KMS-11 (cell line): ENCODE measurements around the gene SETD4.
A peak's percentile ranks its signal among the peaks of the same experiment; 100 is the strongest.
"Not testable (repeated sequence)": the region's sequence is repeated elsewhere in the genome, so short reads cannot be mapped to it uniquely, and the experiment has no call there.

Source experiments
- H2AFZ ChIP-seq: fragments of 200-600 bp; sonication (generic); 2 replicates; pipeline ENCODE4 v1.6.1; 2016; ENCODE audit warnings: antibody characterized with exemption, mixed run types, low read depth
- H3K27ac ChIP-seq: fragments of 200-600 bp; sonication (generic); 2 replicates; pipeline ENCODE4 v1.6.1; 2016; ENCODE audit warnings: mild to moderate bottlenecking, mixed run types
- H3K27me3 ChIP-seq: fragments of 200-600 bp; sonication (generic); 2 replicates; pipeline ENCODE4 v1.6.1; 2017; ENCODE audit warnings: mild to moderate bottlenecking, low read depth, mixed run types, moderate library complexity; ENCODE audit not compliant: insufficient read depth
- H3K36me3 ChIP-seq: fragments of 200-600 bp; sonication (generic); 2 replicates; pipeline ENCODE4 v1.6.1; 2017; ENCODE audit warnings: mild to moderate bottlenecking, mixed run types; ENCODE audit not compliant: insufficient read depth
- H3K4me1 ChIP-seq: fragments of 200-600 bp; sonication (generic); 2 replicates; pipeline ENCODE4 v1.6.1; 2016; ENCODE audit warnings: mild to moderate bottlenecking, low read depth, mixed run types; ENCODE audit not compliant: poor library complexity, severe bottlenecking
- H3K4me2 ChIP-seq: fragments of 200-600 bp; sonication (generic); 2 replicates; pipeline ENCODE4 v1.7.0; 2016; ENCODE audit warnings: mild to moderate bottlenecking, mixed run types
- H3K4me3 ChIP-seq: fragments of 200-600 bp; sonication (generic); IDR thresholded peaks from 2 replicates; pipeline ENCODE4 v1.6.1; 2017; ENCODE audit warnings: low read depth, low read length, mixed read lengths; ENCODE audit not compliant: insufficient read depth
- H3K79me2 ChIP-seq: fragments of 200-600 bp; sonication (generic); 2 replicates; pipeline ENCODE4 v1.6.1; 2016; ENCODE audit warnings: low read depth, mixed run types; ENCODE audit not compliant: insufficient read depth
- H3K9ac ChIP-seq: fragments of 200-600 bp; sonication (generic); 2 replicates; pipeline ENCODE4 v1.6.1; 2016; ENCODE audit warnings: mild to moderate bottlenecking, mixed run types
- H4K20me1 ChIP-seq: fragments of 200-600 bp; sonication (generic); 2 replicates; pipeline ENCODE4 v1.6.1; 2016; ENCODE audit warnings: mild to moderate bottlenecking, mixed run types; ENCODE audit not compliant: insufficient read depth
- TF ChIP-seq, protein P1 (sequence below): fragments of 200-600 bp; sonication (generic); conservative IDR thresholded peaks from 2 replicates; pipeline ENCODE4 v1.6.1; 2017; ENCODE audit warnings: low read depth, mild to moderate bottlenecking, antibody characterized with exemption, low read length, moderate library complexity, mixed read lengths

The SETD4 gene

GRCh38 chr21:36103434-36103833, 43.1 kb upstream of the SETD4 start:
- no peaks in the 10 kb centered on the region for H4K20me1 ChIP-seq
- H3K4me2 ChIP-seq, result no peak overlapping the region
- H3K4me3 ChIP-seq, result no peak overlapping the region
- H3K79me2 ChIP-seq, result no peaks in the 10 kb centered on the region
- H3K4me1 ChIP-seq, result peaks cover 21% of the 10 kb centered on the region
- TF ChIP-seq, protein P1, sequence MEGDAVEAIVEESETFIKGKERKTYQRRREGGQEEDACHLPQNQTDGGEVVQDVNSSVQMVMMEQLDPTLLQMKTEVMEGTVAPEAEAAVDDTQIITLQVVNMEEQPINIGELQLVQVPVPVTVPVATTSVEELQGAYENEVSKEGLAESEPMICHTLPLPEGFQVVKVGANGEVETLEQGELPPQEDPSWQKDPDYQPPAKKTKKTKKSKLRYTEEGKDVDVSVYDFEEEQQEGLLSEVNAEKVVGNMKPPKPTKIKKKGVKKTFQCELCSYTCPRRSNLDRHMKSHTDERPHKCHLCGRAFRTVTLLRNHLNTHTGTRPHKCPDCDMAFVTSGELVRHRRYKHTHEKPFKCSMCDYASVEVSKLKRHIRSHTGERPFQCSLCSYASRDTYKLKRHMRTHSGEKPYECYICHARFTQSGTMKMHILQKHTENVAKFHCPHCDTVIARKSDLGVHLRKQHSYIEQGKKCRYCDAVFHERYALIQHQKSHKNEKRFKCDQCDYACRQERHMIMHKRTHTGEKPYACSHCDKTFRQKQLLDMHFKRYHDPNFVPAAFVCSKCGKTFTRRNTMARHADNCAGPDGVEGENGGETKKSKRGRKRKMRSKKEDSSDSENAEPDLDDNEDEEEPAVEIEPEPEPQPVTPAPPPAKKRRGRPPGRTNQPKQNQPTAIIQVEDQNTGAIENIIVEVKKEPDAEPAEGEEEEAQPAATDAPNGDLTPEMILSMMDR, result no peak
- no peaks in the 10 kb centered on the region for H3K36me3 ChIP-seq
- H3K27ac ChIP-seq, result no peak overlapping the region
- H3K27me3 ChIP-seq, result no peaks in the 10 kb centered on the region
- H3K9ac ChIP-seq, result no peak overlapping the region
- H2AFZ ChIP-seq, result no peak overlapping the region

- Histone ChIP-seq H3K36me3 (no peaks in the 10 kb centered on the region), H3K4me2 (peak overlapping the region; percentile 64), H3K4me1 (peaks cover 21% of the 10 kb centered on the region), H3K79me2 (no peaks in the 10 kb centered on the region), H2AFZ (peak overlapping the region; percentile 46; the same call in 1 of the 2 replicates), H3K27me3 (no peaks in the 10 kb centered on the region), H3K9ac (peak overlapping the region; percentile 22; the same call in 1 of the 2 replicates), H4K20me1 (no peaks in the 10 kb centered on the region), H3K27ac (peak overlapping the region; percentile 53), H3K4me3 (no peak overlapping the region)
- TF ChIP-seq, protein P1, result no peak
Observed at GRCh38 chr21:36100971-36101641, 40.8 kb upstream of the SETD4 start.

- not testable (repeated sequence) for H3K36me3 ChIP-seq, H3K79me2 ChIP-seq, H3K27me3 ChIP-seq, H3K9ac ChIP-seq, H3K4me3 ChIP-seq, H4K20me1 ChIP-seq, H2AFZ ChIP-seq
- Histone ChIP-seq H3K27ac (peak overlapping the region; percentile 53; the same call in 1 of the 2 replicates), H3K4me2 (peak overlapping the region; percentile 64; the same call in 1 of the 2 replicates), H3K4me1 (peaks cover 21% of the 10 kb centered on the region)
Observed at GRCh38 chr21:36099695-36100211, 39.4 kb upstream of the SETD4 start.

DNA sequence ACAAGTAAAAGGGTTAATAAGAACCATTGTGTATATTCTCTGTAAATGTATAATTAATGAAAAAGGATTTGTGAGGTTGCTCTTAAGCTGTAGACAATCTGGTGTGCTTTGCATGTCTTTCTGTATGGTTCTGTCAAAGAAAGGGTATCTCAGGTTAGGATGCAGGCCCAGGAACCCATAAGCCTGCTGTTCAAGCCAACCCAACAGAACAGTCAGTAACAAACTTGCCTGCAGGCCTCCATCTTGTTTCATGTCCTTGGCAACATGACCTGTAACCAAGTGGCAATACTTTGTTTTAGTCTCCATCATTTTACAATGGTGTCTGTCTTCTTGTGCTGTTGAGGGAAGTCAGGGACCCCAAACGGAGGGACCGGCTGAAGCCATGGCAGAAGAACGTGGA, 38.7 kb upstream of the SETD4 start:
- H3K79me2 ChIP-seq, result no peaks in the 10 kb centered on the region

GRCh38 chr21:36098182-36098532, 37.8 kb upstream of the SETD4 start:
- no peaks in the 10 kb centered on the region for H3K36me3 ChIP-seq
- H3K27ac ChIP-seq, result no peak overlapping the region
- no peak overlapping the region for H3K9ac ChIP-seq
- no peaks in the 10 kb centered on the region for H3K27me3 ChIP-seq
- H2AFZ ChIP-seq, result no peak overlapping the region
- H3K4me3 ChIP-seq, result no peak overlapping the region
- peaks cover 21% of the 10 kb centered on the region for H3K4me1 ChIP-seq
- TF ChIP-seq, protein P1, result no peak
- no peak overlapping the region for H3K4me2 ChIP-seq
- H3K79me2 ChIP-seq, result no peaks in the 10 kb centered on the region
- H4K20me1 ChIP-seq, result no peaks in the 10 kb centered on the region

More for the DNA sequence above, 38.7 kb upstream of the SETD4 start:
- Histone ChIP-seq H2AFZ (no peak overlapping the region), H3K36me3 (no peaks in the 10 kb centered on the region), H3K4me3 (no peak overlapping the region), H3K27me3 (no peaks in the 10 kb centered on the region), H4K20me1 (no peaks in the 10 kb centered on the region), H3K4me1 (peaks cover 21% of the 10 kb centered on the region), H3K27ac (no peak overlapping the region), H3K4me2 (no peak overlapping the region; the same call in 1 of the 2 replicates), H3K9ac (no peak overlapping the region)
- TF ChIP-seq, protein P1, result no peak
